GM12892 (cell line): ENCODE measurements around the gene TRPM5.

ENCODE experiments used
- POLR2A ChIP-seq: IDR thresholded peaks from 2 replicates; pipeline ENCODE4 v1.6.1; 2011; ENCODE audit warnings: low read depth, low read length, control low read depth
- POLR2AphosphoS5 ChIP-seq: IDR thresholded peaks from 2 replicates; pipeline ENCODE4 v1.6.1; 2011; ENCODE audit warnings: low read depth, low read length, control low read depth
- TAF1 ChIP-seq: IDR thresholded peaks from 2 replicates; pipeline ENCODE4 v1.6.1; 2011; ENCODE audit warnings: low read depth, mild to moderate bottlenecking, control low read depth, low read length, borderline replicate concordance

GRCh38 chr11:2408671-2409070 lies 35.6 kb downstream of the TRPM5 start:
- TF ChIP-seq POLR2AphosphoS5 (no peak), POLR2A (no peak), TAF1 (no peak)
